ENCODE data around the gene AICDA. TPM values are rescaled to one million over a fixed set of nuclear protein-coding genes. Genes with fewer than 3 reads are reported as not detected.

The AICDA gene
- total RNA-seq, 1 experiment from 2014 or later = not detected

GRCh38 chr12:8556531-8557097 is 56.0 kb downstream of the AICDA start:
- DNase-seq (ENCODE audit: low spot score) = no peak

- no peak for DNase-seq (ENCODE audit: low spot score)
These were observed 58.0 kb downstream of the AICDA start for GRCh38 chr12:8554451-8555195.

GRCh38 chr12:8553088-8553627 is 59.5 kb downstream of the AICDA start:
- no peak for DNase-seq (ENCODE audit: low spot score)

Small RNA genes lying within 50 kb of the gene (small RNA-seq; reads per million reads assigned to genes)
- gene RF00019 (not detected), gene RF00564 (not detected)

Other genes with a start within 250 kb of the AICDA start
- gene CLEC6A, start 156.9 kb downstream of the AICDA start, total RNA-seq (2014; rRNA removed; shearing (Covaris generic)) = not detected in 2 replicates
- gene CLEC4D, start 99.4 kb downstream of the AICDA start, total RNA-seq (2014; rRNA removed; shearing (Covaris generic)) = not detected in 2 replicates
- not detected in 2 replicates for gene CLEC4E, start 72.0 kb downstream of the AICDA start, total RNA-seq (2014; rRNA removed; shearing (Covaris generic))
- not detected in 2 replicates for gene MFAP5, start 50.0 kb upstream of the AICDA start, total RNA-seq (2014; rRNA removed; shearing (Covaris generic))
- not detected in 2 replicates for gene RIMKLB, start 85.1 kb upstream of the AICDA start, total RNA-seq (2014; rRNA removed; shearing (Covaris generic))
- gene A2ML1, start 209.8 kb upstream of the AICDA start, total RNA-seq (2014; rRNA removed; shearing (Covaris generic)) = not detected in 2 replicates